GM10248 (cell line): ENCODE data around the gene NHERF2.

Source experiments
- CTCF ChIA-PET: fragments of 300-600 bp; sonication (Branson Sonifier 250); formaldehyde crosslinking; extraction: SDS; loops from one replicate; lab custom pipeline; 2021; ENCODE audit warnings: antibody characterized with exemption; lab: Yijun Ruan, JAX
- POLR2A ChIA-PET: fragments of 350-650 bp; sonication (Branson Sonifier 250); formaldehyde crosslinking; extraction: SDS; loops from one replicate; lab custom pipeline; 2020; ENCODE audit warnings: antibody characterized with exemption; lab: Yijun Ruan, JAX
- DNase-seq: peaks from one replicate; pipeline ENCODE4 v3.0.0; 2012; ENCODE audit errors: extremely low spot score
- TF ChIP-seq, protein P1 (sequence below): IDR thresholded peaks from 2 replicates; pipeline ENCODE4 v1.5.1; 2012; ENCODE audit warnings: mild to moderate bottlenecking, low read depth; ENCODE audit errors: extremely low read depth, missing control alignments, control extremely low read depth

NHERF2 gene

DNA sequence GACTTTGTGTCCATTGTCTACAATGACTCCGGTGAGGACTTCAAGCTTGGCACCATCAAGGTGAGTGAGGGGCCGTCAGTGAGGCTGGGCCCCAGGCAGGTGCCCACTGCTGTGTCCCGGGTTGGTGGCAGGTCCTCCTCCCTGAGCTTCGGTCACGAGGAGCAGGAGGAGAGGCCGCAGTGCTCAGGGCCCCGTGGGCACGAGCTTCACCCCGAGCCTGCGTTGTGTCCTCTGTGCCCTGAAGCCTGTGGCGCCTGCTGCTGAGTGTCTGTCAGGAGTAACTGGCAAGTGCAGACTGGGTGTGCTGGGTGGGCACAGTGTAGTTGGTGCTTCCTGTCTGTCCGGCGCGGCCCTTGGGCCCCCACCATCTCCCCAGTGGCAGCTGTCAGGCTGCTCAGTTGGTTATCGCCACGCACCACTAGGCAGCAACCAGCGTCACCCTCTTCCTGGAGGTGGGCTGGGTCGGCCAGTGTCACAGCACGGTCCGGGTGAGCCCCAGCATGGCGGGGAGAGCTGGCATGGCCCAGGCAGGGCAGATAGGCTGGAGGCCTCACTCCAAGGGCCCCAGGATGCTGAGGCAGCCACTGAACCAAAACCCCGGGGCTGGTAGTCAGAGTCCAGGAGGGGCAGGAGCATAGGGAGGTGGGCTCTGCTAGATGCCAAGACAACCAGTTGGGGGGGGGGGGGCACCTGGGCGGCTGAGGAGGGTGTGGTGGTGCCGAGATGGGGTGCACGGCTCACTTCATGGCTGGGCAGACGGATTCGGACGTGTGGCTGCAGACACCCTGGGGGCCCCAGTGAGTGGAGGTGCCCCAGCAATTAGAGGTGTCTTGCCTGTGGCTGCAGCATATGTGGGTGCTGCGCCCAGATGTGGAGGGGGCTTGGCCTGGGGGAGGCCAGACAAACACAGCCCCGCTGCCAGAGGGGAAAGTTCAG lies 60.4 kb downstream of the NHERF2 start:
- TF ChIP-seq, protein P1, sequence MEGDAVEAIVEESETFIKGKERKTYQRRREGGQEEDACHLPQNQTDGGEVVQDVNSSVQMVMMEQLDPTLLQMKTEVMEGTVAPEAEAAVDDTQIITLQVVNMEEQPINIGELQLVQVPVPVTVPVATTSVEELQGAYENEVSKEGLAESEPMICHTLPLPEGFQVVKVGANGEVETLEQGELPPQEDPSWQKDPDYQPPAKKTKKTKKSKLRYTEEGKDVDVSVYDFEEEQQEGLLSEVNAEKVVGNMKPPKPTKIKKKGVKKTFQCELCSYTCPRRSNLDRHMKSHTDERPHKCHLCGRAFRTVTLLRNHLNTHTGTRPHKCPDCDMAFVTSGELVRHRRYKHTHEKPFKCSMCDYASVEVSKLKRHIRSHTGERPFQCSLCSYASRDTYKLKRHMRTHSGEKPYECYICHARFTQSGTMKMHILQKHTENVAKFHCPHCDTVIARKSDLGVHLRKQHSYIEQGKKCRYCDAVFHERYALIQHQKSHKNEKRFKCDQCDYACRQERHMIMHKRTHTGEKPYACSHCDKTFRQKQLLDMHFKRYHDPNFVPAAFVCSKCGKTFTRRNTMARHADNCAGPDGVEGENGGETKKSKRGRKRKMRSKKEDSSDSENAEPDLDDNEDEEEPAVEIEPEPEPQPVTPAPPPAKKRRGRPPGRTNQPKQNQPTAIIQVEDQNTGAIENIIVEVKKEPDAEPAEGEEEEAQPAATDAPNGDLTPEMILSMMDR, result no peak
- no peak for DNase-seq
- ChIA-PET CTCF (no interaction called here), POLR2A (no interaction called here)

DNA sequence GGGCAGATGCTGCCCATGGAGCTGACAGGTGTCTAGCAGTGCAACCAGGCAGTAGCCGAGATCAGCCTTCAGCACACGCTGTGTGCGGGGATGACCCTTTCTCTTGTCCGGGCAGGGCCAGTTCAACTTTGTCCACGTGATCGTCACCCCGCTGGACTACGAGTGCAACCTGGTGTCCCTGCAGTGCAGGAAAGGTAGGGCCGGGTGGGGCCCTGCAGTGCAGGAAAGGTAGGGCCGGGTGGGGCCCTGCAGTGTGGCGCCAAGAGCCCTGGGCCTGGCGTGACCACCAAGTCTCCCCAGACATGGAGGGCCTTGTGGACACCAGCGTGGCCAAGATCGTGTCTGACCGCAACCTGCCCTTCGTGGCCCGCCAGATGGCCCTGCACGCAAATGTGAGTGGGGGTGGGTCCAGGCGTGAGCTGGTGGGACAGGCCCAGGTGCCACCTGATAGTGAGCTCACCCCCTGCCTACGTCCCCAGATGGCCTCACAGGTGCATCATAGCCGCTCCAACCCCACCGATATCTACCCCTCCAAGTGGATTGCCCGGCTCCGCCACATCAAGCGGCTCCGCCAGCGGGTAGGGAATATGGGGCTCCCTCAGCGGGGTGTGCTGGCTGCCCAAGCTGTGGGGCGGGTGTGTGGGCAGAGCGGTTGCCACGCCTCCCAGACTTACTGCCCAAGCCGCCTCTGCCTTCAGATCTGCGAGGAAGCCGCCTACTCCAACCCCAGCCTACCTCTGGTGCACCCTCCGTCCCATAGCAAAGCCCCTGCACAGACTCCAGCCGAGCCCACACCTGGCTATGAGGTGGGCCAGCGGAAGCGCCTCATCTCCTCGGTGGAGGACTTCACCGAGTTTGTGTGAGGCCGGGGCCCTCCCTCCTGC lies 61.3 kb downstream of the NHERF2 start:
- ChIA-PET POLR2A (no interaction called here), CTCF (no interaction called here)
- TF ChIP-seq, protein P1, result no peak
- DNase-seq, result no peak
